Tibial nerve (tissue), 4 donors: ENCODE results near the gene ADRB1. TPM values are rescaled to one million over a fixed set of nuclear protein-coding genes. Genes with fewer than 3 reads are reported as not detected.

Source experiments
- DNase-seq, 2 donors: peaks; one replicate each; pipeline ENCODE4 v3.0.0-alpha.2; 2019; ENCODE audit warnings: low spot score in 2 of 2
- H3K27ac ChIP-seq, 4 donors: fragments of 200-600 bp; sonication (generic) in 3 of 4; one replicate each; pipeline ENCODE4 v1.5.1; 2017 to 2019; ENCODE audit warnings: mild to moderate bottlenecking in 1 of 4
- H3K27me3 ChIP-seq, 2 donors: fragments of 200-600 bp; sonication (generic) in 1 of 2; one replicate each; pipeline versions ENCODE4 v1.5.1 to v1.6.0; 2017 to 2019
- H3K36me3 ChIP-seq, 3 donors: fragments of 200-600 bp; sonication (generic); one replicate each; pipeline ENCODE4 v1.5.1; 2018 to 2019
- H3K4me1 ChIP-seq, 4 donors: fragments of 200-600 bp; sonication (generic) in 3 of 4; one replicate each; pipeline ENCODE4 v1.5.1; 2017 to 2019
- H3K4me3 ChIP-seq, 4 donors: fragments of 200-600 bp; sonication (generic) in 3 of 4; one replicate each; pipeline ENCODE4 v1.5.1; 2017 to 2019; ENCODE audit warnings: mild to moderate bottlenecking in 1 of 4, moderate library complexity in 1 of 4
- H3K9me3 ChIP-seq, 4 donors: fragments of 200-600 bp; sonication (generic) in 3 of 4; one replicate each; pipeline ENCODE4 v1.5.1; 2017 to 2019
- CTCF ChIP-seq, 5 experiments: fragments of 200-600 bp in 3 of 5; fragments of 450-650 bp in 2 of 5; sonication (generic) in 3 of 5; IDR thresholded peaks; one replicate each; pipeline ENCODE4 v1.5.1; 2016 to 2019; ENCODE audit warnings: antibody characterized with exemption in 5 of 5, mild to moderate bottlenecking in 3 of 5, moderate library complexity in 2 of 5
- EP300 ChIP-seq, 2 donors: sonication (generic); formaldehyde crosslinking; IDR thresholded peaks; one replicate each; pipeline ENCODE4 v1.6.1; 2017; ENCODE audit warnings: antibody characterized with exemption in 2 of 2, mild to moderate bottlenecking in 1 of 2
- POLR2A ChIP-seq, 2 donors: fragments of 450-650 bp; IDR thresholded peaks; one replicate each; pipeline ENCODE4 v1.6.1; 2017; ENCODE audit warnings: antibody characterized with exemption in 2 of 2, mild to moderate bottlenecking in 2 of 2, moderate library complexity in 2 of 2
- WGBS, 2 donors: methylation state at CpG; one replicate each; pipeline ENCODE4 v1.1.5; 2018; 5-methylcytosine and 5-hydroxymethylcytosine counted together
- total RNA-seq, 4 donors: library from RNA; depleted of rRNA; stranded (reverse); fragments of >200 nt; gene quantifications; one replicate each; pipeline ENCODE4 v1.1.0, GENCODE V29; 2016

The ADRB1 gene
- total RNA-seq, 4 donors from 2014 or later: 0.30 to 1.4 (median 1.1) TPM

DNA sequence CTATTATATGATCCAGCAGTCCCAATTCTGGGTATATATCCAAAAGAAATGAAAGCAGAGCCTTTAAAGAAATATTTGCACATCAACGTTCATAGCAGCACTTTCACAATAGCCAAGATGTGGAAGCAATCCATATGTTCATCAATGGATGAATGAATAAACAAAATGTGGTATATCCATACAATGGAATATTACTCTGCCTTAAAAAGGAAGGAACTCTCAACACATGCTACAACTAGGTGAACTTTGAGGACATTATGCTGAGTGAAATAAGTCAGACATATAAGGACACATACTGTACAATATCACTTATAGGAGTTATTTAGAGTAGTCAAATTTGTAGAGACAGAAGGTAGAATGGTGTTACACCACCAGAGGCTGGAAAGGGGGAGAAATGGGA is 28.0 kb upstream of the ADRB1 start:
- no peaks in the 10 kb centered on the region for H3K27me3 ChIP-seq
- no peaks in the 10 kb centered on the region for H3K4me1 ChIP-seq
- TF ChIP-seq POLR2A (IDR thresholded peaks at IDR 0.05) (no peak), CTCF (IDR thresholded peaks at IDR 0.05) (no peak), EP300 (IDR thresholded peaks at IDR 0.05) (no peak)
- 39 to 44% methylated on average over 1 of the region's 1 CpG for WGBS, 2 donors
- H3K27ac ChIP-seq: no peak overlapping the region
- no peak for DNase-seq
- no peak overlapping the region for H3K4me3 ChIP-seq
- no peaks in the 10 kb centered on the region for H3K36me3 ChIP-seq
- peaks cover 0 to 3% (median 0%) of the 10 kb centered on the region in 4 donors for H3K9me3 ChIP-seq

- TF ChIP-seq EP300 (IDR thresholded peaks at IDR 0.05): no peak
- no peak for TF ChIP-seq CTCF (IDR thresholded peaks at IDR 0.05)
- no peak for TF ChIP-seq POLR2A (IDR thresholded peaks at IDR 0.05)
- DNase-seq: no peak
- peaks cover 0 to 3% (median 0%) of the 10 kb centered on the region in 4 donors for H3K9me3 ChIP-seq
- WGBS, 2 donors: 77 to 84% methylated on average over 6 of the region's 6 CpGs
- H3K36me3 ChIP-seq: no peaks in the 10 kb centered on the region
- no peak overlapping the region for H3K27ac ChIP-seq
- peaks cover 0 to 9% (median 0%) of the 10 kb centered on the region in 4 donors for H3K4me1 ChIP-seq
- no peak overlapping the region for H3K4me3 ChIP-seq
- H3K27me3 ChIP-seq: no peaks in the 10 kb centered on the region
Measured at GRCh38 chr10:114017271-114017670, 26.4 kb upstream of the ADRB1 start.

- Histone ChIP-seq H3K27me3 (no peaks in the 10 kb centered on the region), H3K4me3 (no peak overlapping the region), H3K36me3 (no peaks in the 10 kb centered on the region), H3K9me3 (peaks cover 0 to 3% (median 0%) of the 10 kb centered on the region in 4 donors), H3K27ac (no peak overlapping the region), H3K4me1 (peaks cover 0 to 16% (median 0%) of the 10 kb centered on the region in 4 donors)
- WGBS, 2 donors: 54 to 61% methylated on average over 5 of the region's 5 CpGs
- TF ChIP-seq EP300 (IDR thresholded peaks at IDR 0.05) (no peak), CTCF (IDR thresholded peaks at IDR 0.05) (no peak), POLR2A (IDR thresholded peaks at IDR 0.05) (no peak)
- no peak for DNase-seq
Measured at GRCh38 chr10:114017873-114018272, 25.8 kb upstream of the ADRB1 start.

GRCh38 chr10:114019226-114019625 is 24.4 kb upstream of the ADRB1 start:
- 92 to 96% methylated on average over 4 of the region's 4 CpGs for WGBS, 2 donors
- Histone ChIP-seq H3K27ac (no peak overlapping the region), H3K4me1 (peaks cover 0 to 20% (median 0%) of the 10 kb centered on the region in 4 donors), H3K27me3 (no peaks in the 10 kb centered on the region), H3K4me3 (no peak overlapping the region), H3K9me3 (peaks cover 0 to 3% (median 0%) of the 10 kb centered on the region in 4 donors), H3K36me3 (no peaks in the 10 kb centered on the region)
- DNase-seq: no peak
- TF ChIP-seq CTCF (IDR thresholded peaks at IDR 0.05): no peak
- TF ChIP-seq POLR2A (IDR thresholded peaks at IDR 0.05): no peak
- no peak for TF ChIP-seq EP300 (IDR thresholded peaks at IDR 0.05)

- peaks cover 0 to 29% (median 0%) of the 10 kb centered on the region in 4 donors for H3K4me1 ChIP-seq
- 72 to 74% methylated on average over 3 of the region's 3 CpGs for WGBS, 2 donors
- TF ChIP-seq POLR2A (IDR thresholded peaks at IDR 0.05): no peak
- no peak for TF ChIP-seq EP300 (IDR thresholded peaks at IDR 0.05)
- no peak for TF ChIP-seq CTCF (IDR thresholded peaks at IDR 0.05)
Measured at GRCh38 chr10:114021154-114021553, 22.5 kb upstream of the ADRB1 start.

More at GRCh38 chr10:114021154-114021553, 22.5 kb upstream of the ADRB1 start:
- H3K27me3 ChIP-seq: no peaks in the 10 kb centered on the region
- H3K27ac ChIP-seq: no peak overlapping the region
- no peaks in the 10 kb centered on the region for H3K36me3 ChIP-seq
- no peaks in the 10 kb centered on the region for H3K9me3 ChIP-seq
- peak in 1 of 2 donors; percentile 34 for DNase-seq
- H3K4me3 ChIP-seq: no peak overlapping the region
